Nephron progenitor cell (in vitro differentiated cells): ENCODE results near the gene SAMD10.

Experiments
- DNase-seq: peaks from one replicate; pipeline ENCODE4 v3.0.0; 2021
- H3K27ac Mint-ChIP-seq: 2 replicates; pipeline ENCODE4 v1.8.0; 2021; ENCODE audit warnings: mild to moderate bottlenecking, moderate library complexity, mixed read lengths
- H3K27me3 Mint-ChIP-seq: 2 replicates; pipeline ENCODE4 v1.8.0; 2021; ENCODE audit warnings: mild to moderate bottlenecking, low read depth, mixed read lengths; ENCODE audit not compliant: poor library complexity
- H3K36me3 Mint-ChIP-seq: 2 replicates; pipeline ENCODE4 v1.8.0; 2021; ENCODE audit warnings: low read depth, mixed read lengths
- H3K4me1 Mint-ChIP-seq: 2 replicates; pipeline ENCODE4 v1.8.0; 2021; ENCODE audit warnings: mixed read lengths
- H3K4me3 Mint-ChIP-seq: 2 replicates; pipeline ENCODE4 v1.8.0; 2021; ENCODE audit warnings: mild to moderate bottlenecking, moderate library complexity, mixed read lengths
- H3K9me3 Mint-ChIP-seq: 2 replicates; pipeline ENCODE4 v1.8.0; 2021; ENCODE audit warnings: mild to moderate bottlenecking, moderate library complexity, mixed read lengths
- TF ChIP-seq, protein P1 (sequence below): fragments of 200-600 bp; sonication (generic); IDR thresholded peaks from 2 replicates; pipeline ENCODE4 v1.5.0; 2021; ENCODE audit warnings: antibody characterized with exemption

The SAMD10 gene

DNA sequence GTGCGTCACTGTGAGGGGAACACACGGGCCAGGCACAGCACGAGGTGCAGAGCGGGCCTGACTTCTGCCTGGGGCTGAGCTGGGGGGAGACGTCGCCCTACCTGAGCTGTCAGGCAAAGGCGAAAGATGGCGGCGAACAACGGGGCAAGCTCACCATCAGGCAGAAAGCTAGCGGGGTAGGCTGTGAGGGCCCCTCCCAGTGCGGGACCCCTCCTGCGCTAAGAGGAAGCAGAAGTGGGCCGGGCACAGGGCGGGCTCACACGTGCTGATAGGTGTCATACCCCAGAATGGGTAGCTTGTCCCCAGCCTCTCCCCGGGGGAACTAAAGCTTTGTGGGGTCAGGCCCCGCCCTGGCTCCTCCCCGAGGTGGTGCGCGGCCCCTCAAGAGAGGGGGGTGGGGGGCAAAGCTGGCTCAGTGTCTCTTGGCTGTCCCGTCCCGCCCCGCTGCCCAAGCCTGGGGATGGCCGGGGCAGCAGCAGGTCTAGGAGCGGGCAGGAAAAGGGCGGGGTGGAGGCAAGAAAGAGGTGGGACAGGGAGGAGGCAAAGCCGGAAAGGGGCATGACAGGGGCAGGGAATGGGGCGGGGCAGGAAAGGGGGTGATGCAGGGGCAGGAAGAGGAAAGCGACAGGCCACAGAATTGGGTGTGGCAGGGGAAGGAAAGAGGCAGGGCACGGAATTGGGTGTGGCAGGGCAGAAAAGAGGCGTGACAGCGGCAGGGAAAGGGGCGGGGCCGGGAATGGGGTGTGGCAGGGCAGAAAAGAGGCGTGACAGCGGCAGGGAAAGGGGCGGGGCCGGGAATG is 38.0 kb downstream of the SAMD10 start:
- H3K4me1 Mint-ChIP-seq = peaks cover 5% of the 10 kb centered on the region
- TF ChIP-seq, protein P1, sequence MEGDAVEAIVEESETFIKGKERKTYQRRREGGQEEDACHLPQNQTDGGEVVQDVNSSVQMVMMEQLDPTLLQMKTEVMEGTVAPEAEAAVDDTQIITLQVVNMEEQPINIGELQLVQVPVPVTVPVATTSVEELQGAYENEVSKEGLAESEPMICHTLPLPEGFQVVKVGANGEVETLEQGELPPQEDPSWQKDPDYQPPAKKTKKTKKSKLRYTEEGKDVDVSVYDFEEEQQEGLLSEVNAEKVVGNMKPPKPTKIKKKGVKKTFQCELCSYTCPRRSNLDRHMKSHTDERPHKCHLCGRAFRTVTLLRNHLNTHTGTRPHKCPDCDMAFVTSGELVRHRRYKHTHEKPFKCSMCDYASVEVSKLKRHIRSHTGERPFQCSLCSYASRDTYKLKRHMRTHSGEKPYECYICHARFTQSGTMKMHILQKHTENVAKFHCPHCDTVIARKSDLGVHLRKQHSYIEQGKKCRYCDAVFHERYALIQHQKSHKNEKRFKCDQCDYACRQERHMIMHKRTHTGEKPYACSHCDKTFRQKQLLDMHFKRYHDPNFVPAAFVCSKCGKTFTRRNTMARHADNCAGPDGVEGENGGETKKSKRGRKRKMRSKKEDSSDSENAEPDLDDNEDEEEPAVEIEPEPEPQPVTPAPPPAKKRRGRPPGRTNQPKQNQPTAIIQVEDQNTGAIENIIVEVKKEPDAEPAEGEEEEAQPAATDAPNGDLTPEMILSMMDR = no peak
- H3K27me3 Mint-ChIP-seq = no peaks in the 10 kb centered on the region
- DNase-seq = no peak
- no peak overlapping the region for H3K27ac Mint-ChIP-seq
- H3K36me3 Mint-ChIP-seq = peaks cover 13% of the 10 kb centered on the region
- no peak overlapping the region for H3K4me3 Mint-ChIP-seq
- no peaks in the 10 kb centered on the region for H3K9me3 Mint-ChIP-seq

DNA sequence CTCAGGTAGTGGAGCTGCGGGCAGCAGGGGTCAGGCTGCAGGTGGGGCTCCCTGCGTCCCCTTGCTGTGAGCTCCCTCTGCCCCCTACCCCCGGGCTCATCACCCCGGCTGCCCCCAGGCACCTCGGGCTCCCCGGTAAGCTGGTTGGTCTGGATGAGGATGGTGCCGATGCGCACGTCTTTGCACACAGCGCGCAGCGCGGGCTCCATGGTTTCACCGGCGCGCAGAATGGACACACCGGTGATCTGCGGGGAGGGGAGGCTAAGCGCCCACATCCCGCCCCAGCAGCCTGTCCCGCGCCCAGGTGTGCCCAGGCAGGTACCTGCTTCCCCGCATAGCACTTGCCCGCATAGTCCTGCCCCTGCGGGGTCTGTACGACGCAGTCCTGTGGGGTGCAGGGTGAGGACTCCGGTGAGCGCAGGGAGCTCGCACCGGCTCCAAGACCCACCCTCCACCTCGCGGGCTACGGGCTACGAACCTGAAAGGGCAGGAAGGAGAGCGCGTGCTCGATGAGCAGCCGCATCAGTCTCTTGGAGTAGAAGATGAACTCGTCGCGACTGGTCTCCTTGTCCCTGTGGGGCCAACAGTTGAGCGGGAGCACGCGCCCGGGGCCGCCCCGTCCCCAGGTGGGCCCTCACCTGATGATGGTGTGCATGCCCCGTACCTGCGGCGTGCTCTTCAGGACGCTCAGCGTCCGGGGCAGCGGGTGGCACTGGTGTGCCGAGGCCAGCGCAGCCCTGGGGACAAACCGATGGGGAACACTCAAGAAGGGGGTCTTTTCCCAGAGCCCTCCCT is 38.8 kb downstream of the SAMD10 start:
- H3K4me3 Mint-ChIP-seq = no peak overlapping the region

GRCh38 chr20:63940071-63940471 is 39.4 kb downstream of the SAMD10 start:
- Mint-ChIP-seq H3K36me3 (peaks cover 27% of the 10 kb centered on the region), H3K27ac (no peak overlapping the region), H3K4me1 (peaks cover 12% of the 10 kb centered on the region), H3K9me3 (no peaks in the 10 kb centered on the region), H3K27me3 (no peaks in the 10 kb centered on the region), H3K4me3 (no peak overlapping the region)
- no peak for DNase-seq
- TF ChIP-seq, protein P1 = no peak

More for the DNA sequence above, 38.8 kb downstream of the SAMD10 start:
- Mint-ChIP-seq H3K9me3 (no peaks in the 10 kb centered on the region), H3K27me3 (no peaks in the 10 kb centered on the region), H3K4me1 (peaks cover 11% of the 10 kb centered on the region), H3K27ac (no peak overlapping the region), H3K36me3 (peaks cover 21% of the 10 kb centered on the region)
- no peak for DNase-seq
- TF ChIP-seq, protein P1 = no peak

- peaks cover 20% of the 10 kb centered on the region for H3K4me1 Mint-ChIP-seq
- TF ChIP-seq, protein P1 = no peak
- no peaks in the 10 kb centered on the region for H3K9me3 Mint-ChIP-seq
- no peak overlapping the region for H3K4me3 Mint-ChIP-seq
- H3K27me3 Mint-ChIP-seq = no peaks in the 10 kb centered on the region
- H3K27ac Mint-ChIP-seq = no peak overlapping the region
- DNase-seq = no peak
- H3K36me3 Mint-ChIP-seq = peaks cover 34% of the 10 kb centered on the region
These were observed 40.1 kb downstream of the SAMD10 start for GRCh38 chr20:63939061-63939935.

DNA sequence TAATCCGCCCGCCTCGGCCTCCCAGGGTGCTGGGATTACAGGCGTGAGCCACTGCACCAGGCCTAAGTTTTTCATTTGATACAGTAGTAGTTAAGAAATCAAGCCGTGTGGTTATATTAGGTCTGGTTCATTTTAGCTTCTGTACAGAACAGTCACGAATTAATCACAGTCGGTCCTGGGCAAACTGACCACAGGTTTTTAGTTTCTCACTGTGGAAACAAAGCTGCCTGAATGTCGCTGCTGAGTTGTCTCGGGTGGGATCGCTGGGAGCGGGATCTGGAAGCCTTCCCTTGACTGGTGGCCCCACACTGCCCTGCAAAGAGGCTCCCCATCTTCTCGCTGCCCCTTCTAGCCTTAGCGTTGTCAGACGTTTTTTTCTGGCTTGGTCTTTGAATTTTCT is 41.8 kb downstream of the SAMD10 start:
- TF ChIP-seq, protein P1 = no peak

More for the DNA sequence above, 41.8 kb downstream of the SAMD10 start:
- Mint-ChIP-seq H3K27me3 (no peaks in the 10 kb centered on the region), H3K9me3 (no peaks in the 10 kb centered on the region), H3K27ac (peak overlapping the region; percentile 87), H3K4me1 (peaks cover 24% of the 10 kb centered on the region), H3K36me3 (peaks cover 35% of the 10 kb centered on the region), H3K4me3 (no peak overlapping the region)
- no peak for DNase-seq
